ENCODE results near the gene PPP4R1. TPM values are rescaled to one million over a fixed set of nuclear protein-coding genes. Genes with fewer than 3 reads are reported as not detected.

The PPP4R1 gene
- total and polyA plus RNA-seq, 8 donors = 25.9 to 372 (median 40.7) TPM

DNA sequence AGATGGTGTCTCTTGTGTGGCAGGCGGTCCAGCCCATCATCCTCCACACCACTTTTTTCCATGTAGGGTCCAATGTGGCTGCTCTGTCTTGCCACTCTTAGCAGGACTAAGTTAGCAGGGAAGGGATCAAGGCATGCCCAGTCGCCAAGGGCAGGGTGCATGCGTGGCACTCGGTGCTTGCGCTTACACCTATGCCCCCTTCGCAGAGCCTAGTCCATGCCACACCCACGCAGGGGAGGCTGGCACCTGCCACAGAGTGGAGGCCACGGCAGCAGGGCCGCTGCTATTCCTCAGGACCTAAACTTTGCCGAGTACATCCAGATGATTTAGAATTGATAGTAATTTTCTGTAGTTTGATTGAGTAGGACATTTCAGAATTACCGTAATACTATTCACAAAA lies 79.5 kb downstream of the PPP4R1 start:
- no peak overlapping the region for H3K27ac ChIP-seq
- 91 to 95% (median 92%) methylated on average over 11 of the region's 11 CpGs for WGBS, 5 donors

DNA sequence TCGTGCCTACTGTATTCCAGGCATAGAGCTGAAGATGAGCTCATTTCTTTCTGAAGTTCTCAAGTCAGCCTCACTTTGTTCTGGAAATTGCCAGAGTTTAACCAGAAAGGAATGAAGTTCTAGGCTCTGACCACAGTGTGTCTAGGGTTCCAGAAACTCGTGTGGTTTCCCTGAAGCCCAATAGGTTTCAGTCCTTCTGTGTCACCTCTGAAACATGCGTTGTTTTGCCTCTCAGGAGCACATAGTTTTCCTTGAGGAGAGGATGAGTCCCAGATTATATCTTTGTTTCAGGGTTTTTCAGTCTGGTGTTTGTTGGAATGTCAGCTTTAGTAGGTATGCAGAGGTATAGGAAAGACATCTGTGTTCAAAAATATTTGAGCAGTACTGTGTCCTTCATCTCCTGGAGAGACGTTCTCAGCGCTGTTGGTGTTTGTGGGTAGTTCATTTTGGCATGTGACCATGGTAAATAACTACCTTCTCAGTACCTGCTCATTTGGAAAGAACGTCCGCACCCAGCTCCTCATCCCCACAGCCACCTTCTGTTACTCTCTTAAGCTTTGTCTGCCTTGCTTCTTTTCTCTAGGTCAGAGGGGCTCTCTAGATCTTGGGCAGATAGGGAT lies 82.5 kb downstream of the PPP4R1 start:
- Histone ChIP-seq H3K4me3 (no peak overlapping the region), H3K36me3 (peaks cover 36 to 100% (median 93%) of the 10 kb centered on the region in 4 donors), H3K9me3 (no peaks in the 10 kb centered on the region), H3K4me1 (no peaks in the 10 kb centered on the region), H3K27ac (no peak overlapping the region), H3K27me3 (no peaks in the 10 kb centered on the region)
- intact Hi-C loops (cut with DNase I; ENCODE audit: low total_unique reads) = no loop called here
- TF ChIP-seq, protein P1, sequence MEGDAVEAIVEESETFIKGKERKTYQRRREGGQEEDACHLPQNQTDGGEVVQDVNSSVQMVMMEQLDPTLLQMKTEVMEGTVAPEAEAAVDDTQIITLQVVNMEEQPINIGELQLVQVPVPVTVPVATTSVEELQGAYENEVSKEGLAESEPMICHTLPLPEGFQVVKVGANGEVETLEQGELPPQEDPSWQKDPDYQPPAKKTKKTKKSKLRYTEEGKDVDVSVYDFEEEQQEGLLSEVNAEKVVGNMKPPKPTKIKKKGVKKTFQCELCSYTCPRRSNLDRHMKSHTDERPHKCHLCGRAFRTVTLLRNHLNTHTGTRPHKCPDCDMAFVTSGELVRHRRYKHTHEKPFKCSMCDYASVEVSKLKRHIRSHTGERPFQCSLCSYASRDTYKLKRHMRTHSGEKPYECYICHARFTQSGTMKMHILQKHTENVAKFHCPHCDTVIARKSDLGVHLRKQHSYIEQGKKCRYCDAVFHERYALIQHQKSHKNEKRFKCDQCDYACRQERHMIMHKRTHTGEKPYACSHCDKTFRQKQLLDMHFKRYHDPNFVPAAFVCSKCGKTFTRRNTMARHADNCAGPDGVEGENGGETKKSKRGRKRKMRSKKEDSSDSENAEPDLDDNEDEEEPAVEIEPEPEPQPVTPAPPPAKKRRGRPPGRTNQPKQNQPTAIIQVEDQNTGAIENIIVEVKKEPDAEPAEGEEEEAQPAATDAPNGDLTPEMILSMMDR (IDR thresholded peaks at IDR 0.05) = no peak
- TF ChIP-seq POLR2A (IDR thresholded peaks at IDR 0.05) (no peak), EP300 (IDR thresholded peaks at IDR 0.05) (no peak), POLR2AphosphoS5 (IDR thresholded peaks at IDR 0.05) (no peak)
- DNase-seq = no peak
- 80 to 92% (median 84%) methylated on average over 7 of the region's 7 CpGs for WGBS, 5 donors

More for the DNA sequence above, 79.5 kb downstream of the PPP4R1 start:
- intact Hi-C loops (cut with DNase I; ENCODE audit: low total_unique reads) = no loop called here
- TF ChIP-seq, protein P1 (IDR thresholded peaks at IDR 0.05) = no peak
- TF ChIP-seq POLR2AphosphoS5 (IDR thresholded peaks at IDR 0.05) (no peak), EP300 (IDR thresholded peaks at IDR 0.05) (no peak), POLR2A (IDR thresholded peaks at IDR 0.05) (no peak)
- H3K36me3 ChIP-seq = peaks cover 36 to 95% (median 93%) of the 10 kb centered on the region in 4 donors
- H3K9me3 ChIP-seq = no peaks in the 10 kb centered on the region
- no peaks in the 10 kb centered on the region for H3K4me1 ChIP-seq
- H3K27me3 ChIP-seq = no peaks in the 10 kb centered on the region
- no peak for DNase-seq
- H3K4me3 ChIP-seq = no peak overlapping the region

DNA sequence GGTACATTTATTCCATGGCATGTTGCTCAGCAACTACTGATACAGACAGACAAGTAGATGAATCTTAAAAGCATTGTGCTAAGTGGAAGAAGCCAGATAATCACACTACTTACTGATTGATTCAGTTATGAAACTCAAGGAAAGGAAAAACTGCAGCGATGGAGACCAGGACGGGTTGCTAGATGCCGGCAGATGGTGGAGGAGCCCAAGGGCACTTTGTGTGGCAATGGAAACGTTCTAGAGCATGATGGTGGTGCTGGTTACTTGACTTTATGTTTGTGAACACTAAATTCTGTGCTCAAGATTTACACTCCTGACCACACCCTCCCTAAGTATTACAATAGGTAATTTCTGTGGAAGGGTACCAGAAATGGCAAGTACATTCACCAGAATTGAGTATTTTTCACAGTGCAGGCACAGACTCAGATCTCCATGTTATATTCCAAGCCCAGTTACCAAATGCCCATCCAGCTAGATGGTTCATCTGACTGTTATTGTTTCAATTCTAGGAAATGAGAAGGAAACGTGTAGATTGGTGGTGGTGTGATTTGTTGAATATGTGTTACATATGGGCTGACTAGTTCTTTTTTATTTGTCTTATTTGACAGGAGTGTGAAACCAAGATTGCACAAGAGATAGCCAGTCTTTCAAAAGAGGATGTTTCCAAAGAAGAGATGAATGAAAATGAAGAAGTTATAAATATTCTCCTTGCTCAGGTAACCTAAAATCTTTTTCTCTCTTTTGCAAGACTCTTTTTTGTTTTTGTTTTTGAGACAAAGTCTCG lies 83.9 kb downstream of the PPP4R1 start:
- 90 to 95% (median 93%) methylated on average over 6 of the region's 6 CpGs for WGBS, 5 donors
- TF ChIP-seq POLR2A (IDR thresholded peaks at IDR 0.05) (no peak), POLR2AphosphoS5 (IDR thresholded peaks at IDR 0.05) (no peak), EP300 (IDR thresholded peaks at IDR 0.05) (no peak)
- TF ChIP-seq, protein P1 (IDR thresholded peaks at IDR 0.05) = no peak
- intact Hi-C loops (cut with DNase I; ENCODE audit: low total_unique reads) = no loop called here
- no peaks in the 10 kb centered on the region for H3K27me3 ChIP-seq
- H3K4me3 ChIP-seq = no peak overlapping the region
- no peak overlapping the region for H3K27ac ChIP-seq
- no peak for DNase-seq
- peaks cover 36 to 100% (median 90%) of the 10 kb centered on the region in 4 donors for H3K36me3 ChIP-seq
- no peaks in the 10 kb centered on the region for H3K9me3 ChIP-seq
- no peaks in the 10 kb centered on the region for H3K4me1 ChIP-seq

DNA sequence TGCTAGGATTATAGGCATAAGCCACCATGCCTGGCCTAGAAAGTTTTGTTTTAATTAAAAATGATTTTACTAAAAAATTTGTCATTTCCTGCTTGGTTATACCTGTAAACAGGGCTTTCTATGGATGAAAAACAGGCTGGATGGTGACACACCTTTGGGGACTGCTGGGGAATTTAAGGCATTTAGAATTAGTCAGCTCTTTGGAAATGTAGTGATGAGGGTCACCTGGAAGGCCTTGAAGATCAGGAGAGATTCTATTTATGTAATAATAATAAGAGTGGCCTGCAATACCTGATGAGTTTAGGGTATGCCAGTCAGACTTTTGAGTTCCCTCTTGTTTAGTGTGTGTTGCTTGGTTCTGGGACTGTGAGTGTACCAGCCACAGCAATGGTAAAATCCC lies 87.9 kb downstream of the PPP4R1 start:
- H3K27ac ChIP-seq = no peak overlapping the region
- DNase-seq = no peak
- H3K27me3 ChIP-seq = no peaks in the 10 kb centered on the region
- peaks cover 0 to 6% (median 0%) of the 10 kb centered on the region in 4 donors for H3K4me1 ChIP-seq
- intact Hi-C loops (cut with DNase I; ENCODE audit: low total_unique reads) = no loop called here
- no peaks in the 10 kb centered on the region for H3K9me3 ChIP-seq
- H3K4me3 ChIP-seq = no peak overlapping the region
- peaks cover 35 to 98% (median 82%) of the 10 kb centered on the region in 4 donors for H3K36me3 ChIP-seq
- TF ChIP-seq EP300 (IDR thresholded peaks at IDR 0.05) (no peak), POLR2AphosphoS5 (IDR thresholded peaks at IDR 0.05) (no peak), POLR2A (IDR thresholded peaks at IDR 0.05) (no peak)
- TF ChIP-seq, protein P1 (IDR thresholded peaks at IDR 0.05) = no peak
